Activated CD4-positive, alpha-beta T cell treated with anti-CD3 and anti-CD28 coated beads for 24 hours (primary cell): ENCODE measurements around the gene FHOD3.

Experiments
- DNase-seq, 2 donors: peaks; one replicate each; pipeline ENCODE4 v3.0.0-alpha.2; 2020; ENCODE audit warnings: low read depth in 2 of 2

The FHOD3 gene

GRCh38 chr18:36322734-36323133 lies 25.2 kb downstream of the FHOD3 start:
- DNase-seq: no peak

GRCh38 chr18:36323421-36323820 lies 25.9 kb downstream of the FHOD3 start:
- DNase-seq: no peak

GRCh38 chr18:36325846-36326245 lies 28.3 kb downstream of the FHOD3 start:
- no peak for DNase-seq

GRCh38 chr18:36326771-36327170 lies 29.3 kb downstream of the FHOD3 start:
- DNase-seq: no peak

- DNase-seq: no peak
Observed at GRCh38 chr18:36327352-36328316, 30.1 kb downstream of the FHOD3 start.

- DNase-seq: no peak
Observed at GRCh38 chr18:36328385-36328858, 30.9 kb downstream of the FHOD3 start.

GRCh38 chr18:36328916-36329315 lies 31.4 kb downstream of the FHOD3 start:
- DNase-seq: no peak

- DNase-seq: no peak
Observed at GRCh38 chr18:36329684-36330434, 32.3 kb downstream of the FHOD3 start.

- DNase-seq: no peak
Observed at GRCh38 chr18:36330435-36331052, 33.0 kb downstream of the FHOD3 start.

- no peak for DNase-seq
Observed at GRCh38 chr18:36331521-36331971, 34.0 kb downstream of the FHOD3 start.

GRCh38 chr18:36333414-36333813 lies 35.9 kb downstream of the FHOD3 start:
- DNase-seq: no peak

GRCh38 chr18:36334798-36335197 lies 37.3 kb downstream of the FHOD3 start:
- no peak for DNase-seq

- DNase-seq: no peak
Observed at GRCh38 chr18:36335476-36336279, 38.2 kb downstream of the FHOD3 start.

- DNase-seq: no peak
Observed at GRCh38 chr18:36337679-36338402, 40.3 kb downstream of the FHOD3 start.

- DNase-seq: no peak
Observed at GRCh38 chr18:36338403-36338933, 41.0 kb downstream of the FHOD3 start.

GRCh38 chr18:36340246-36340645 lies 42.7 kb downstream of the FHOD3 start:
- no peak for DNase-seq

- DNase-seq: no peak
Observed at GRCh38 chr18:36341944-36342343, 44.4 kb downstream of the FHOD3 start.

GRCh38 chr18:36348331-36348730 lies 50.8 kb downstream of the FHOD3 start:
- no peak for DNase-seq

- DNase-seq: no peak
Observed at GRCh38 chr18:36348971-36349417, 51.5 kb downstream of the FHOD3 start.

GRCh38 chr18:36349552-36349951 lies 52.0 kb downstream of the FHOD3 start:
- DNase-seq: no peak
